HG03064 (cell line): Measurements from ENCODE around the gene USP16.
"Not testable (repeated sequence)": the region's sequence is repeated elsewhere in the genome, so short reads cannot be mapped to it uniquely, and the experiment has no call there.

Experiments
- ATAC-seq: cut with Tn5 transposase; IDR thresholded peaks from one replicate; pipeline ENCODE4 v1.9.1; 2021; ENCODE audit warnings: low read depth; ENCODE audit not compliant: unreplicated experiment

USP16 gene

GRCh38 chr21:29030909-29031308 lies 6.4 kb downstream of the USP16 start:
- no peak for ATAC-seq

- no peak for ATAC-seq
Measured at GRCh38 chr21:29033301-29033700, 8.8 kb downstream of the USP16 start.

- no peak for ATAC-seq
Measured at GRCh38 chr21:29033871-29034270, 9.4 kb downstream of the USP16 start.

GRCh38 chr21:29034678-29035077 lies 10.2 kb downstream of the USP16 start:
- no peak for ATAC-seq

DNA sequence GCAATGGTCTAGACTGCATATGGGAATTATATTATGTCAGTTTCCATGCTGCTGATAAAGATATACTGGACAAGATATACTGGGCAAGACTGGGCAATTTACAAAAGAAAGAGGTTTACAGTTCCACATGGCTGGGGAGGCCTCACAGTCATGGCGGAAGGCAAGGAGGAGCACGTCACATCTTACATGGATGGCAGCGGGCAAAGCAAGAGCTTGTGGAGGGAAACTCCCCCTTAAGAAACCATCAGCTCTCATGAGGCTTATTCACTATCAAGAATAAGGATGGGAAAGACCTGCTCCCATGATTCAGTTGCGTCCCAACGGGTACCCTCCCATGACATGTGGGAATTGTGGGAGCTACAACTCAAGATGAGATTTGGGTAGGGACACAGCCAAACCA lies 27.8 kb downstream of the USP16 start:
- ATAC-seq = no peak

DNA sequence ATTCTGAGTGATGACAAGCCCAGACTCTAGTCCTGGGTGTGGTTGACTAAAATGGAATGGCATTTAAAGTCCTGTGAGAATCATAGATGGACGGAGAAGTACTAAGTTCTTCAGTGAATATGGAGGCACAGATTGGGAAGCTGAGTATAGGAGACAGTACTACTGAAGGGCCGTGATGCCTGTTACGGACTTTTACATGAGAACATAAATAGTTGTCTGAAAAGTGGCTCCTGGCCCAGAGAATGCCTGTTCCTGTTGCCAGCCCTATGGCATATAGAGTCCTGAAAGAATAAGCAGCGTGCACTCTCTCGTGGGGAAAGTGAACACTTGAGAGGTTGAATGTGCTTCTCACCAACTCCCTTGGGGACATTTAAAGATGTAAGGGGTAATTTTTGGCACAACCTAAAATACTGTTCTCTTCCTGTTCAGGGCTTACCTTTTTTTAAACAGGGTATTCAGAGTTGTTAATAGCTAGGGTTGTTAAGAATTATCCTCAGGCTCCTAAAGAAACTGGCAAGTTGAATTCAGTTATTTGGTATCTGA lies 28.6 kb downstream of the USP16 start:
- ATAC-seq = no peak

GRCh38 chr21:29053656-29054055 lies 29.2 kb downstream of the USP16 start:
- ATAC-seq = no peak

- no peak for ATAC-seq
Measured at GRCh38 chr21:29055080-29055479, 30.6 kb downstream of the USP16 start.

GRCh38 chr21:29056005-29056404 lies 31.5 kb downstream of the USP16 start:
- no peak for ATAC-seq

GRCh38 chr21:29056538-29057050 lies 32.1 kb downstream of the USP16 start:
- no peak for ATAC-seq

- peak; percentile 92 for ATAC-seq
Measured at GRCh38 chr21:29064850-29065481, 40.5 kb downstream of the USP16 start.

DNA sequence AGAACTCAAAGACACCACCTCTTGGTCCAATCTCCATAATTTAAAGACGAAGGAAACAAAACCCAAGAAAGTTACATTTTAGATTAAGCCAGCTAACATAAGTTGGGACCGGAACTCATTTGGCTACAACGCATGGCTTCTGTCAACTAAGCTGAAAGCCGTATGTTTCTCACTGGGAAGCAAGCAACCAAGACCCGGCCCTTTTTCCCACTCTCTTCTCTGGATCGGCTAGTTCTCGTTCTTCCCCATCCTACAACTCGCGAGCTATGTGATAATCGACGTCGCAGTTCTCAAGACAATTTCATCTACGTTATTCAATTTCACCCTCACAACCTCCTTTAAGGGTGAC lies 48.4 kb downstream of the USP16 start:
- no peak for ATAC-seq

- ATAC-seq = peak; percentile 87
Measured at GRCh38 chr21:29073222-29074006, 48.9 kb downstream of the USP16 start, which contains the start of gene CCT8. Gene CCT8 (minus strand): TSS chr21:29073648. CDS start chr21:29073590, 58 bp downstream.

GRCh38 chr21:29074007-29074376 lies 49.5 kb downstream of the USP16 start:
- ATAC-seq = peak; percentile 7

DNA sequence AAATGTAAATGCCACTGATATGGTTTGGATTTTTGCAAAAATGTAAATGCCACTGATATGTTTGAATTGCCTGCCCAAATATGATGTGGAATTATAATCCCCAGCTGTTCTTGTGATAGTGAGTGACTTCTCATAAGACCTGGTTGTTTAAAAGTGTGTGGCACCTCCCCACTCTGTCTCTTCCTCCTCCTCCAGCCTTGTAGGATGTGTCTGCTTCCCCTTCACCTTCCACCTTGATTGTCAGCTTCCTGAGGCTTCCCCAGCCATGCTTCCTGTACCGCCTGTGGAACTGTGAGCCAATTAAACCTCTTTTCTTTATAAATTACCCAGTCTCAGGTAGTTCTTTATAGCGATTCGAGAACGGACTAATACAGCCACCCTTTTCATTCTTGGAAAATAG lies 50.3 kb downstream of the USP16 start:
- ATAC-seq = no peak

- ATAC-seq = no peak
Measured at GRCh38 chr21:29075706-29076466, 51.4 kb downstream of the USP16 start.

GRCh38 chr21:29076731-29077640 lies 52.5 kb downstream of the USP16 start:
- ATAC-seq = not testable (repeated sequence)

- no peak for ATAC-seq
Measured at GRCh38 chr21:29077651-29078090, 53.2 kb downstream of the USP16 start.

DNA sequence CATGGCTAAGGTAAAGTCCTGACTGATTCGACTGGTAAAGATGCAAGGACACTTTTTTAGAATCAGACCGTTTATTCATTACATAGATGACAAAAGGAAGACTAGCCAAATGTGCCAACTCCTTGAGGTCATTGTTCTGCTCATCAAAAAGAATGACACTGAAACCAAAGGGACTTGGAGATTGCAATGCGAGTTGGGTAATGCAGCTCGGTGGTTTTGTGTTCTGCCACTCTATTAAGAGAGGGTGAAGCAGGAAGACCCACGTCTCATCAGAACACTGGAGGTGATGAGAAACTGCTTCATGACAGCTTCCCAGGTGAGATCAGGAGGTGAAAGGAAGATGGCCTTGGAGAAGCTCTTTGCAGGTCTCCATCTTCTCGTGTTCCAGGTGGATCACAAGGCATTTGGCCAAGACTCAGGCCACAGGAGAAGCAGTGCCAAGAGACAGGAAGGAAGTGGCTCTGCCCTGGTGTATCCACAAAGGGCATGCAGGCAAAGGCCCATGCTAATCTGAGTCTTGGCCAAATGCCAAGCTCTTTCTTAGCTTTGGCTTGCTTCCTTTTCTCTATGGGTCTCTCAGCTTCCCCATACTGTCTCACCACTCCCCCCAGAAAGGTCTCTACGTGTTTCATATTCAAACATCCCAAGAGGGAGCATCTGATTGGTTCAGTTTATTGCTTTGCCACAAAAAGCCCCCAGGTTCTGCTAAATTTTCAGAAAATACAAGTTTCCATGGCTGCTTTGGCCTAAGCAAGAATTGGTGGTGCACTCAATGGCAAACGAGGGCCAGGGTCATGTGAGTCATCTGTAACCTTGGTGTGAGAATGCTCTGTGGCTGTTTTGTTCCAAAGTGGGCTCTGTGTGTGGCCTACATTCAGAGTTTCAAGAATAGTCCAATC lies 54.6 kb downstream of the USP16 start:
- ATAC-seq = no peak
